HFF-Myc (cell line): Measurements from ENCODE around the gene JMJD1C.

Experiments
- DNase-seq: peaks from one replicate; pipeline ENCODE4 v3.0.0-alpha.2; 2011; ENCODE audit warnings: low read depth; ENCODE audit errors: extremely low read depth
- H3K4me3 ChIP-seq: replicated peaks from 2 replicates; pipeline ENCODE4 v1.5.1; 2011; ENCODE audit warnings: low read depth, mild to moderate bottlenecking, control low read depth, low read length
- TF ChIP-seq, protein P1 (sequence below): IDR thresholded peaks from 2 replicates; pipeline ENCODE4 v1.5.1; 2012; ENCODE audit warnings: mild to moderate bottlenecking, low read depth, low read length, control low read depth; ENCODE audit errors: missing control alignments

The JMJD1C gene

DNA sequence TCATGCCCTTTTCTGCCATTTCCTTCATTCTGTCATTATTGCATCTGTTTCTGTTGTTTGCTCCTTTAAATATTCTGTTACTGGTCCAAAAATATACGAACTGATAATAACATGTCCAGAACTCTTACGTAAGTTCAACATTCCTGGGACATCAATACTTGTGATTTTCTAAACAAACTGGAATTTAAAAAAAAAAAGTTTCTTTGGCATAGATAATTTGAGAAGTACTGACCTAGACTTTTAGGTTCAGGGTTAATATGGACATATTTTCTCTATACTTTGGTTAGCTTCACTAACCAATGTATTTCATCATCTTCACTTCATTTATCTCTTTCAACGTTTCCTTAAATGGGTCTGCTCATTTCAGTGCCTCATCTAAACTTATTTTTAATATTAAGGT, 147.3 kb downstream of the JMJD1C start:
- TF ChIP-seq, protein P1, sequence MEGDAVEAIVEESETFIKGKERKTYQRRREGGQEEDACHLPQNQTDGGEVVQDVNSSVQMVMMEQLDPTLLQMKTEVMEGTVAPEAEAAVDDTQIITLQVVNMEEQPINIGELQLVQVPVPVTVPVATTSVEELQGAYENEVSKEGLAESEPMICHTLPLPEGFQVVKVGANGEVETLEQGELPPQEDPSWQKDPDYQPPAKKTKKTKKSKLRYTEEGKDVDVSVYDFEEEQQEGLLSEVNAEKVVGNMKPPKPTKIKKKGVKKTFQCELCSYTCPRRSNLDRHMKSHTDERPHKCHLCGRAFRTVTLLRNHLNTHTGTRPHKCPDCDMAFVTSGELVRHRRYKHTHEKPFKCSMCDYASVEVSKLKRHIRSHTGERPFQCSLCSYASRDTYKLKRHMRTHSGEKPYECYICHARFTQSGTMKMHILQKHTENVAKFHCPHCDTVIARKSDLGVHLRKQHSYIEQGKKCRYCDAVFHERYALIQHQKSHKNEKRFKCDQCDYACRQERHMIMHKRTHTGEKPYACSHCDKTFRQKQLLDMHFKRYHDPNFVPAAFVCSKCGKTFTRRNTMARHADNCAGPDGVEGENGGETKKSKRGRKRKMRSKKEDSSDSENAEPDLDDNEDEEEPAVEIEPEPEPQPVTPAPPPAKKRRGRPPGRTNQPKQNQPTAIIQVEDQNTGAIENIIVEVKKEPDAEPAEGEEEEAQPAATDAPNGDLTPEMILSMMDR = no peak
- DNase-seq = no peak
- H3K4me3 ChIP-seq = no peak overlapping the region

DNA sequence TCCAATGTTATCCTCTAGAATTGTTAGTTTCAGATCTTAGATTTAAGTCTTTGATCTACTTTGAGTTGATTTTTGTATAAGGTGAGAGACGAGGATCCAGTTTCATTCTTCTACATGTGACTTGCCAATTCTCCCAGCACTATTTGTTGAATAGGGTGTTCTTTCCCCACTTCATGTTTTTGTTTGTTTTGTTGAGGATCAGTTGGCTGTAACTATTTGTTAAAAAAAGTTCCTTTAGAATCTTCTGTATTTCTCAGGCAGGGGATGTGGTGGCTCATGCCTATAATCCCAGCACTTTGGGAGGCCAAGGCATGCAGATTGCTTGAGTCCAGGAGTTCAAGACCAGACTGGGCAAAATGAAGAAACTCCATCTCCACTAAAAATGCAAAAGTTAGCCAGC, 151.8 kb downstream of the JMJD1C start:
- DNase-seq = no peak
- H3K4me3 ChIP-seq = no peak overlapping the region
- TF ChIP-seq, protein P1 = no peak

DNA sequence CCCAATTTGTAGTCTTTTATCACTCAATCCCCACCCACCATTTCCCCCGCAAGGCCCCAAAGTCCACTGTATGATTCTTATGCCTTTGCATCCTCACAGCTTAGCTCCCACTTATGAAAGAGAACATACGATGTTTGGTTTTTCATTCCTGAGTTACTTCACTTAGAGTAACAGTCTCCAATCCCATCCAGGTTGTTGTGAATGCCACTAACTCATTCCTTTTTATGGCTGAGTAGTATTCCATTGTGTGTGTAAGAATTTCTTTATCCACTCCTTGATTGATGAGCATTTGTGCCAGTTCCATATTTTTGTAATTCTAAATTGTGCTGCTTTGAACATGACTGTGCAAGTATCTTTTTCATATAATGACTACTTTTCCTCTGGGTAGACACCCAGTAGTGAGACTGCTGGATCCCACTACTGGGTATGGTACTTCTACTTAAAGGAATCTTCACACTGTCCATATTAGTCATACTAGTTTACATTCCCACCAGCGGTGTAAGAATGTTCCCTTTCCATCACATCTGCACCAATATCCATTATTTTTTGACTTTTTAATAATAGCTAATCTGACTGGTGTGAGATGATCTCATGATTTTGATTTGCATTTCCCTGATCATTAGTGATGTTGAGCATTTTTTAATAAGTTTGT, 152.6 kb downstream of the JMJD1C start:
- no peak for DNase-seq
- H3K4me3 ChIP-seq = no peak overlapping the region
- TF ChIP-seq, protein P1 = no peak

DNA sequence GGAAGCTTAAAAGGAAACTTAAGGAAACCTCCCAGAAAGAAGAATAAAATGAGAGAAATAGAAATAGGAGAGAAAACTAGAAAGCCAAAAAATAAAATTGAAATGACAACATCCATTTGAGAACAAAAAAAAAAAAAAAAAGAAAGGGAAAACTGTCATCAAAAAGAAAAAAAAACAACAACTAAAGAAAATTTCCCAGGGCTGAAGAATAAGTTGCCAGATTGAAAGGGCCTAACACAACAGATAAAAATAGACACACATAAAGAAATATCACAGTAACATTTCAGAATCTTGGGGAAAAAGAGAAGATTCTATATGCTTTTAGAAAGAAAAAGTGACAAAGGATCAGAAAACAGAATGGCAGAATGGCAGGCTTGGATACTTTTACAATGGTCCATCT, 157.1 kb downstream of the JMJD1C start:
- TF ChIP-seq, protein P1 = no peak
- H3K4me3 ChIP-seq = no peak overlapping the region
- DNase-seq = no peak

DNA sequence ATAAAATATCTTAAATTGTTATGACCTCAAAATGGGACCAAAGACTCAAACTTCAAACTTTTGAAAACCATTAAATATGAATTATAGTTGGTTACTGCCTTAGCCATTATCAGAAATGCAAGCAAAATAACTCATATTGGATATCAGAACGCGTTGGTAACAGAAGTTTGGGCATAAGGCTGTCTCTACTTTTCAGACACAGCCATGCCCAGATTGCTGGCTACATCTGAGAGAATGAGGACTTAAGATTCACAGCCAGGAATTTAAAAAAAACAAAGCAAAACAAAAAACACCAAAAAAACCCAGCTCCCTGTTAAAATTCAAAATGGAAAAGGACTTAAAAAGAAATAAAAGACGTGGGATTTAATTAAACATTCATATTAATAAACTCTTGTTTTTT, 161.6 kb downstream of the JMJD1C start:
- no peak for DNase-seq
- TF ChIP-seq, protein P1 = no peak
- no peak overlapping the region for H3K4me3 ChIP-seq

DNA sequence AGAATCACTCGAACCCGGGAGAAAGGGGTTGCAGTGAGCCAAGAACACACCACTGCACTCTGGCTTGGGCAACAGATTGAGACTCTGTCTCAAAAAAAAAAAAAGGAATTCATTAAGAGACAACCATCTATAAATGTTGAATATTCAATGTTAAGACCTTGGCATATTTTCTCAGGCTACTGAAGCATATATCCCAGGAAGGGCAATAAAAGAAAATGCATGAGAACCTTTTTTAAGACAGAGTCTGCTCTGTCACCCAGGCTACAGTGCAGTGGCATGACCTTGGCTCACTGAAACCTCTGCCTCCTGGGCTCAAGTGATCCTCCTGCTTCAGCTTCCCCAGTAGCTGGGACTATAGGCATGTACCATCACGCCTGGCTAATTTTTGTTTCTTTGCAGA, 165.0 kb downstream of the JMJD1C start:
- no peak for DNase-seq
- H3K4me3 ChIP-seq = no peak overlapping the region
- TF ChIP-seq, protein P1 = no peak

DNA sequence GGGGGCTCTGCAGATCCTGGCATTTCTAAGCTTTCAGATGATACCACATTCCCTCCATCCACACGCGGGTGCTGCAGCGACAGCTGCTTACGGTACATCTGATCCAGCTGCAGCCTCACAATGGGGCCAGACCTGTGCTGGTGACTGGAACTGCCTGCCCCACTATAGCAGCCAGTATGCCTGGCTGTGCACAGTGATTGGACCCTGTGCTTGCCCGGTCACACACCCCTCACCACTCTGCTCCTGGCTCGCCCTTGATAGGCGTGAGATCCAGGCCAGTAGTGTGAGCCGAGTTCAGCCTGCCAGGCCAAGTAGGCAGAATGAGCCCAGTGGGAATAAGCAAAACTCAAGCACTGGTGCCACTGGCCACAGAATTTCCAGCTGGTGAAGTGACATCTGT, 167.8 kb downstream of the JMJD1C start:
- no peak overlapping the region for H3K4me3 ChIP-seq
- TF ChIP-seq, protein P1 = no peak
- DNase-seq = no peak
